GM18499 (cell line): ENCODE data around the gene BNIP2.
"Not testable (repeated sequence)": the region's sequence is repeated elsewhere in the genome, so short reads cannot be mapped to it uniquely, and the experiment has no call there.

ENCODE experiments used
- ATAC-seq: cut with Tn5 transposase; IDR thresholded peaks from one replicate; pipeline ENCODE4 v1.9.1; 2021; ENCODE audit warnings: moderate number of reproducible peaks; ENCODE audit not compliant: insufficient read depth, unreplicated experiment

BNIP2 gene

DNA sequence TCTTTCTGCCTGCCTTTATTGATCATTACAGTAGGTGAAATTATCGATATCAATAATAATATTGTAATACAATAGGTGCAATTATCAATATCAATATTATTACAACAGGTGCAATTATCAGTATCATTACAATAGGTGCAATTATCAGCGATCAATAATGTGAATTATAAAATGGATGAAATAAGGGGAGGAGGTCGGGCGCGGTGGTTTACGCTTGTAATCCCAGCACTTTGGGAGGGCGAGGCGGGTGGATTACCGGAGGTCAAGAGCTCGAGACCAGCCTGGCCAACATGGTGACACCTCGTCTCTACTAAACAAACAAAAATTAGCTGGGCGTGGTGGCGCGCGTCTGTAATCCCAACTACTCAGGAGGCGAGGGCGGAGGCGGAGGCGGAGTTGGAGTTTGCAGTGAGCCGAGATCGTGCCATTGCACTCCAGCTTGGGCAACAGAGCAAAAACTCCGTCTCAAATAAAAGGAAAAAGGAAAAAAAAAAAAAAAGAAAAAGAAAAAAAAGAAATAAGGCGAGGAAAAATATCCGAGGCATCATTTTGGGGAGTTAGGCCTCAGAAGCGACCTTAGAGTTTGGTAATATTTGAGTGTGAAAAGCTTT is 611 bp upstream of the BNIP2 start:
- no peak for ATAC-seq

DNA sequence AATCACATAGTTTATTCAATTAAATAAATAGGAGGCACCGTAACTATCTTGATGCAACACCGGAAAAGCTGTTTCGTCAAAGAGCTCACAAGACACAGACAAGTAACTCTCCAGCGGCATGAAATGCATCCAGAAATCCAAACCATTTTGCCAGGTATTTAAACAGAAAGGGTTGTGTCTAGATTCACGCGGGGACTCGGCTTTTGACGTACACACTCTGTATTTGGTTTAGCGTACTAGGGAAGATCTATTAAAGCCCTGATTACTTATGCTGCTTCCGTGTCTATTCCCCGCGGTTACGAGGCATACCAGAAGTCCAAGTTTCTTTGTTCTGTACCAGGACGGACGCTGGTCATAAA is 718 bp downstream of the BNIP2 start:
- ATAC-seq: no peak

DNA sequence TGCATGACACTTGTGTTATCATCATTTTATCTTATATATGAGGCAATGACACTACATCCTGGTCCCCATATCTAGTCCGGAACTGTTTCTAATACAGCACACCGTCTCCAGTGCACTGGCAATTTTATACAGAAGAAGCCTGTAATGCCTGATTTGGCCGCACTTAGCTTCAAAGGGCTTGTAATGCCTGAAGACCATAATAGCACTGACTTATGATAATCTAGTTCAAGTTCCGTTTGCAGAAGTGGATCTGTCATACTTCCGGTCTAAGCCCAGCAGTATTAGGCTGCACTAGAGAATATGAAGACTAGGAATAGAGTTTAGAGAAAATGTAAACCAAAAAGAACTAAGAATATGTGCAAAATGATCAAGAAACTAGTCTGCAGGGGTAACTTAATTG is 1.3 kb downstream of the BNIP2 start:
- no peak for ATAC-seq

DNA sequence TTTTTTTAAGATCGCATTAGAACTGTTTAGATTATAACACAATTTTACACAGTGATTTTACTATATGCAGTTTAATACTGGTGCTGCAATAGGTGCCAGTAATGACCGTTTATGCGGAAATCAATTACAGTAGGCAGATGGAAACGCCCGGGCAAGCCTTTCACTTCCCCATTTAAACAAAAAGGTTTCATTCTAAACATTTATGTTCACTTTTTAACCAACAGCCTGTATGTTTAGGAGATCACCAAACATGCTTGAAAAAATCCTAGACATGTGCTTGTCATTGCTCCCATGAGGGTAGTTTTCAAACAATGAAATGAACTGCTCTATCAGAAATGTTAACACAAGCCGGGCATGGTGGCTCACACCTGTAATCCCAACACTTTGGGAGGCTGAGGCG is 2.7 kb downstream of the BNIP2 start:
- ATAC-seq: no peak

DNA sequence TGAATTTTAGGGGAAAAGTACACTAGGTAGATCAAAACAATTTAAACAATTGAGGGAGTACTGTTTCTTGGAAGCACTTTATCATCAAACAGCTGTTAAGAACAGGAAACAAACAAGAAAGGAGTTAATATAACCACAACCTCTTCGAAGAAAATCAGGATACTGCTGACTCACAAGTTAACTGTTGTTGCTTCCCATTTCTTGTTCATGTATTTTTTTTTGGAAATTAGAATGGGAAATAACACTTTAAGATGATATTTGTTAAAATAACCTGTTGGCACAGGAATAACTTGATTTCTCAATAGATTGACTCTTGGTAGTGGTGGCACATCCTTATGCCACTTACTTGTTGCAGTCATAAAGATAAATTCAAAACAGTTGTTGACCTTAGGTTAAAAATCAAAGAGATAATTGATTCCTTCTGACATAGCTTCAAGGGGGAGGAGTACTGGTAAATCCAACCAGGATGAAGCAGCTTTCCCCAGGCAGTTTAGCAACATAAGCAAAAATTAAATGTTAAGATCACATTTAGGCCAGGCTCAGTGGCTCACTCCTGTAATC is 3.3 kb downstream of the BNIP2 start:
- no peak for ATAC-seq

DNA sequence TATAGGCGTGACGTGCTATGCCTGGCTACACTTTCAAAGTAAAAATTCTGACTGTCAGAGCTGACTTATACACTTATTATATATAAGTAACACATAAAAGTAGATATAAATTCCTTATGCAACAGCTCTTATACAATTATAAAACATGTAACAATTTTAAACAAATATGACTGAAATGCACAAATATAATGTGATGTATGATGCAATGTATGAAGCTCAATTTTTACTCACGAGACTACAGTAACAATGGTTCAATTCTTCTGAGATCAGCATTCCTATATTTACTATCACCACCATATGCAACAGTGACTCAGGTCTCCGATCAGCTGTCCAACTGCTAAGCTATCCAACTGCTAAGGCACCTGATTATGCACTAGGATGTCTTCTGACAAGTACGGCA is 8.2 kb downstream of the BNIP2 start:
- no peak for ATAC-seq

DNA sequence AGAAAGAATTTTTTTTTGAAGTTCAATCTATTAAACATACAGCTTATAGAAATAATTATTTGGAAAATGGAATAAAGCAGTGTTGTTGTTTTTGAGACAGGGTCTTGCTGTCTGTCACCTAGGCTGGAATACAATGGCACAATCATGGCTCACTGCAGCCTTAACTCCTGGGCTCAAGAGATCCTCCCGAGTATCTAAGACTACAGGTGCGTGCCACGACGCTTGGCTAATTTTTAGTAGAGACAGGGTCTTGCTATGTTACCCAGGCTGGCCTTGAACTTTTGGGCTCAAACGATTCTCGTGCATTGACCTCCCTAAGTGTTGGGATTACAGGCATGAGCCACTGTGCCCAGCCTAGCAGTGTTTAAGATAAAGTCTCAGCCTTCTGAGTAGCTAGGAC is 8.8 kb downstream of the BNIP2 start:
- ATAC-seq: no peak

DNA sequence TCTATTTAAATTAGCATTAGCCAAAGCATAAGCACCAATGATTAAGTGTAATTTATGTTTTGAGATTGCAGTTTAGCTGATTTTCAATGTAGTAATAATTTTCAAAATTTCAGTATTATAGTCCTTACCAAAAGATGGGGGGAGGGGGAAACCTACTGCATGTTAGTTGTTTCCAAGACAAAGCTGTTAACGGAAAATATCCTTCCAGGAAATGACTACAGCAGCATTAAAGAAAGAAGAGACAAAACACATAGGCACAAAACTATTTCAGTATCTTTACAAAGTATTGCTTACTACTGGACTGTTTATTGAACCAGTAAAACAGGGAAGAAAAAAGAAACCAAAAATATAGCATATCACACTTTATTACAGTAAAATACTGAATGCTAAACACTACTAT is 10.5 kb downstream of the BNIP2 start:
- no peak for ATAC-seq

DNA sequence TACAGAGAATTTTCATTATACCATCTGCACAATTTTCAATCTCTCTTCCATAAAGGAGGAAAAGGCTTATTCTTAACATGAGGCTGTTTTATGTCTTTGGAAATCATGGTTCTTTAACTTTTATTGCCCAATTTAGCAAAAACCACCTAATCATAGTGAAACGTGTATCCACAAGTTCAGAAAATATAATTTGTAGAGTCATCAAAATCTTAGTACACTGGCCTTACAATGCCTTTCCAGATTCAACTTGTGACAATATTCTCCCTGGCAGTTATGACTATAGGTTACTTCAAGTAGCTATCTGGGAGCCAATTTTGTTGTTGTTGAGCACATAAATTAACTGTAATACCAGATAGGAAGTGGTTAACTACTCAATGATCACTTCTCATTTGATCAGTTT is 10.9 kb downstream of the BNIP2 start:
- no peak for ATAC-seq

DNA sequence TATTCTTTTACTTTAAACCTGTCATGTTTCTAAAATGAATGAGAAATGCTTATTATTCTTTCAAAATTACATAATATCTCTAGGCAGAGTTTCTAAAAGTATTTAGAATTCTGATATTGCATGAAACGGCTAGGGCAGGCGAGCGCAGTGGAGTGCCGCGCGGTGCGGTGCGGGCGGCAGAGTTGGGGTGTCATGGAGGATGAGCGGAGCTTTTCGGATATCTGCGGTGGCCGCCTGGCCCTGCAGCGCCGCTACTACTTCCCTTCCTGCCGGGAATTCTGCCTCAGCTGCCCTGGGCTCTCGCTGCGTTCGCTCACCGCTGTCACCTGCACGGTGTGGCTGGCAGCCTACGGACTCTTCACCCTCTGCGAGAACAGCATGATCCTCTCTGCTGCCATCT is 12.6 kb downstream of the BNIP2 start:
- no peak for ATAC-seq

DNA sequence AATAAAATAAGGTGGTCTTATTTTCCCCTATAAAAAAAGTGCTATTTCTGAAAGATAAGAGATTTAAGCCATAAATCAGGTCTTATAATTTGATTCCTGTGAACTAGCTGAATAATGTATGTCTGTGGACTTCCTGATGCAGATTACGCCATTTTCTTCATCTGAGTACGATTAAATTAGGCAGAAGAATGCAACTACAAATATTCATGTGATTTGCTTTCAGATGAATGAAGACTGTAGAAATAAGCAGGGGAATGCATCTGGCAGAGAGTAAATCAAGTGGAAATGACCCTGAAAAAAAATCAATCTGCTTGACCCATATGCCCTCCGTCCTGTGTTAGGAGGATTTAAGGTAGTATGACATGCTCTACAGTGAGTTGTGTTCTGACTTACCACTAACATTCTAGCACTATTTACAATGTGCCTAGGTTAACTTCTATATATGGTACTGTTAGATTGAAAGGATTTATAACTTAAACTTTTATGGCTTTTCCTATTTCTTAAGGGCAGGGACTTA is 14.7 kb downstream of the BNIP2 start:
- ATAC-seq: no peak

DNA sequence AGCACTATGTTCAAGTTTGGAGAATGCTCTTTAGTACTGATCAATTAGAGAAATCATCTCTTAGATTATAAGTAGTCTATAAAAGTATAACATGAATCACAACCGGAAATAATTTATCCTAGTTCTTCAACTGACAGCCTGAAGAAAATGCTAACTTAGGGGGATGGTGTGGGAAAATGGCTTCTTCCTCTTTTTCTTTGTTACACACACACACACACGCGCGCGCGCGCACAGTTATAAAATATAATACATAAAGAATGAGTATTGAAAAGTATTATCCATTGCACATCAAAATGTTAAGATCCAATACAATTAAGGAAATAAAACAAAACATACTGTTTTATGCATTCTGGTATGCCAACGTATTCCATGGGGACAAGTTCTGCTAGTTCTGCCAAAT is 20.6 kb downstream of the BNIP2 start:
- ATAC-seq: no peak

DNA sequence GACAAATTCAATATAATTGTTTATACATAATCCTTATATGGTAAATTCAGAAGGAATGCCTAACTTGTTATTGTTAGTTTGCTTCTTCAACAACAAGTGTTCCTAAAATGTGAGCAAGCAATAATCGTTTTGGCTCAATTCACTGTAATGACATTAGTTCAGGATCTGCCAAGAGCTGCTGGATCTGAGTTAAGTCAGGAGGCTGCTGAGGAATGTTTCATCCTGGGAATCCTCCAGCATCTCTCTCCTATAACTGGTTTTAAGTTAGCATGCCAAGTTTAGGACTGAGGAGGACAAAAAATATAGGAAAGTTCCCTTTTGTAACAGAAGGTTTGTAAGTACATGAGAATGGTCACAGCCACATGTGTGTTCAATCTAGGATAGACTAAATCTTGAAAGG is 26.9 kb downstream of the BNIP2 start:
- ATAC-seq: no peak

DNA sequence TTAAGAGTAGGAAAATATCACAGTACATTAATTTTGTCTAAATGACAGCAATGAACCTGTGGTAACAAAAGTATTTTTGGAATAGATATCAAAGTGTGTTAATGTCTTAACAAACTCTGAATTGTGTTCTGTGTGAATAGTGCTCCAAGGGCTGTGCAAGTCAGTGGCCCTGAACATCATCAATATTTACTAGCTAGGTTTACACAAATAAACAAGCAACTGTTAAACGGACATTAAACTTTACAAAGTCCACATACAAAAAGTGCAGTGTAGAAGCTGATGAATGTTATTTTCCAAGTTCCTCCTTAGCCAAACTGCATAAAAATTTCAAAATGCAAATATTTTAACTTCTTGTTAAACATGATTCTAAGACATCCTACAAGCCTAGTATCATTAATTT is 29.8 kb downstream of the BNIP2 start:
- no peak for ATAC-seq

DNA sequence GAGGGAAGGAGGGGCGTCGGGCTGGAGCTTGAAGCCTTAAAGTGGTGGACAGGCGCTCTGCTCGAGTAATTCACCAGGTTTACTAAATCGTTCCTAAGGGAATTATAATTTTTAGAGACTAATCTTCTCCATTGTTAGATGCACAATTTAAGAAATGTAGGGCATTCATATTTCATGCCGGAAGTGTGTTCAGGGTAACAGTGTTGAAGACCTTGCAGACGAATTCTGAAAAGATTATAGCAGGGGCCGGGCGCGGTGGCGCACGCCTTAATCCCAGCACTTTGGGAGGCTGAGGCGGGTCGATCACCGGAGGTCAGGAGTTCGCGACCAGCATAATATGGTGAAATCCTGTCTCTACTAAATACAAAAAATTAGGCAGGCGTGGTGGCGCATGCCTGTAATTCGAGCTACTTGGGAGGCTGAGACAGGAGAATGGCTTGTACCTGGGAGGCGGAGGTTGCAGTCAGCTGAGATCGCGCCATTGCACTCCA is 31.4 kb downstream of the BNIP2 start:
- ATAC-seq: no peak

DNA sequence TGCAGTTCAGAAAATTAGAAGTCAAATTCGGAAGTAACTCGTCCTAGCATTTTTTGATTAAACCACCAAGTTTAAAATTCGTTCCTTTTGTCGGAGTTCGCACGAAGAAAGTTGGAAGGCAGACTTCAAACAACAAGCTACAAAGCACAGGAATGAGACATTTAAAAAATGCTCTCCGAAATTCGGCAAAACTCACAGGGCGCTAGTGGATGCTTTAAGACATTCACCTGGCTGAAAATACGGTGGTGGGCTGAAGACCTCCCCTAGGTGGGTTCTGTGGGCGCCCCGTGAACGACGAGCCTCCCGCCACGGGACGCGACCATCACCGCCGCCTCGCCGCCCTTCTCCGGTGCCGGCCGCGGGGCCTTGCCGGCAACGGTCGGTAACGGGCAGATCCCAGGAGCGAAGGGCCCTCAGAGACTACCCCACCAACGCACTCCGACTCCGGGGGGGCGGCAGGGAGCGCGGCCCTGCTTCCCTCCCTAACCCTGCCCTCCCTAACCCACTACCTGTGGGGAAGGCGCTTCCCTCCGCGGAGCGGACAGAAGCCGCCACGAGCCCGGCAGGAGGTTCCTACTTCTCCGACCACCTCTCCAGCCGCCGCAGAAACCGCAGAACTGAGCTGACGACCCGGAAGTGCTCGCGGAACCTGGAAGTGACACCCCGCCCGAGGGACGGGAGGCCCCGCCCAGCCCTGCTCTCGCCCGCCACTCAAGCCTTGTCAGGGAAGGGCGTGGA is 32.1 kb downstream of the BNIP2 start, which contains the start of gene GTF2A2:
TSS of gene GTF2A2 (minus strand) at position 619 of the 738 bp plus-strand sequence. CDS start 5,238 bp downstream, outside the sequence.
- ATAC-seq: peak; percentile 69

DNA sequence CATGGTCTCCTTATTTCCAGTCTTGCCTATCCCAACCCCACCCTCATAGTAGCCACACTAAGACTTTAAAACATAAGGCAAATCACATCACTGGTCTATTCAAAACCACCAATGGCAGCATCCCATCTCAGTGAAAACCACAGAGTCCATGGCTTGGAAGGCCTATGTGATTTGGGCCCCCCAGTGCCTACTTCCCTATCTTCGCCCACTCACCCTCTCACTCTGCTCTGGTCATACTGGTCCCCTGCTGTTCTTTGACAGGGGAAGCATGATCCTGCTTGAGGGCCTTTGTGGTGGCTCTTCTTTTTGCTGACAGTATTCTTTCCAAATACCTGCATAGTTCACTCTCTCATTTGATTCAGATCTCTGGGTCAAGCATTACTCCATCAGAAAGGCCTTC is 35.1 kb downstream of the BNIP2 start:
- no peak for ATAC-seq

DNA sequence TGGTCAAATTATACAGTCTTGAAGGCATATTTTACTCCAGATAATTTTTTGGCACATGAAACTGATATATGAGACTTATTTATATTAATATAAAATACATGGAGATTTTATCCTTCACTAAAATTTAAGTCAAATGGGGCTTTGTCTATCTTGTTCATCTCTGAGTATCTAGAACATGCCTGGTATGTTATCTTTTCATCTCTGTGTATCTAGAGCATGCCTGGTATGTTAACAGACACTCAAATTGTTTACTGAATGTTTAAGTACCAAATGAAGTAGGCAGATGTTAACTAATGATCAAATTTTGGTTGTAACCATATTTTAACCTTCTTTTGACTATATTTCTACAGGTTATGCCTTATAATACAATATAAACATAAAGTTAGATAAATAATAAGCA is 39.5 kb downstream of the BNIP2 start:
- ATAC-seq: no peak

DNA sequence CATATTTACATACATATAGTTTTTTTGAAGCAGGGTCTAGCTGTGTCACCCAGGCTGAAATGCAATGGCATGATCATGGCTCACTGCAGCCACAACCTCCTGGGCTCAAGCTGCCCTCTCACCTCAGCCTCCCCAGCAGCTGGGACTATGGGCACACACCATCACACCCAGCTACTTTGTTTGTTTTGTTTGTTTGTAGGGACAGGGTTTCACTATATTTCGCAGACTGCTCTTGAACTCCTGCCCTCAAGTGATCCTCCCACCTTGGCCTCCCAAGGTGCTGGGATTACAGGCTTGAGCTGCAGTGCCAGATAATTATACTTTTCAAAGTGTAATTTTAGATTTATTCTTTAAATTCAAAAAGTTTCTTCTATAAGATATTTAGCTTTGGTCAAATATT is 42.0 kb downstream of the BNIP2 start:
- ATAC-seq: no peak

DNA sequence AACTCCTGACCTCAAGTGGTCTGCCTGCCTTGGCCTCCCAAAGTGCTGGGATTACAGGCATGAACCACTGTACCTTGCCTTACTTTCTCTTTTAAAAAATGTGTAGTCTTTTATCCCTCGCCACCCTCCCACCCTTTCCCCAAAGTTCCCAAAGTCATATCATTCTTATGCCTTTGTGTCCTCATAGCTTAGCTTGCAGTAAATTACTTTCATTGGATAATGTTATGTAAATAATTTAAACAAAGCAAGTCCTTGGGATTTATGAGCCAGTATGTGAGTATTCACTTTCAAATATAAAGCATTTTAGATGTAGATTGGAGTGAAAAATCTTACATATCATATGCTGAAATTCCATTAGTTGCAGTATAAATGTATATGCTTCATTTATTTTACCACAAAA is 42.8 kb downstream of the BNIP2 start:
- no peak for ATAC-seq

DNA sequence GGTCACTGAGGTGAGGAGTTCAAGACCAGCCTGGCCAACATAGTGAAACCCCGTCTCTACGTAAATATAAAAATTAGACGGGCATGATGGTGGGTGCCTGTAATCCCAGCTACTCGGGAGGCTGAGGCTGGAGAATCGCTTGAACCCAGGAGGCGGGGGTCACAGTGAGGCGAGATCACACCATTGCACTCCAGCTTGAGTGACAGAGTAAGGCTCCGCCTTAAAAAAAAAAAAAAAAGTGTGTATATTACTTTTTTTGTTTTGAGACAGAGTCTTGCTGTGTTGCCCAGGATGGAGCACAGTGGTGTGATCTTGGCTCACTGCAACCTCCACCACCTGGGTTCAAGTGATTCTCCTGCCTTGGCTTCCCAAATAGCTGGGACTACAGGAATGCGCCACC is 43.3 kb downstream of the BNIP2 start:
- not testable (repeated sequence) for ATAC-seq

DNA sequence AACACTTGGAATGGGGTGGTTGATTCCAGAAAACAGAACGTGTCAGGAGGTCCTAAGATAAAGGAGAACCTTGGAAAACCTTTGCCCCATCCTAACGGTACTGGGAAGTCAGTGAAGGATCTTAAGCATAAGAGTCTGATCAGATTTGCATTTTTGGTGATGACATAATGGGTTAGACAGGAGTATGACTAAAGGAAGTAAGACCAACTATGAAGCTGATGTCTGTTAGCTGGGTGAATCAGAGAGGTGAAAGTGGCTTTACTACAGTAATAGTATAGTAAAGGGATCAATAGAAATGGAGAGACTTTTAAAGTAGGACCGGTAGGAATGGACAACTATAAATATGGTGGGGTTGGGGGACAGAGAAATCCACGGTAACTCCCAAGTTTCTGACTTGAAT is 44.4 kb downstream of the BNIP2 start:
- ATAC-seq: no peak
